HG03432 (cell line): Measurements from ENCODE around the gene MAP4K5.

Experiments used
- ATAC-seq: cut with Tn5 transposase; IDR thresholded peaks from one replicate; pipeline ENCODE4 v1.9.1; 2021; ENCODE audit warnings: mild to moderate bottlenecking, moderate library complexity; ENCODE audit not compliant: unreplicated experiment

MAP4K5 gene

GRCh38 chr14:50479041-50479440 lies 53.3 kb downstream of the MAP4K5 start:
- ATAC-seq, result no peak

- no peak for ATAC-seq
Observed at GRCh38 chr14:50477760-50478159, 54.6 kb downstream of the MAP4K5 start.

GRCh38 chr14:50476134-50476533 lies 56.2 kb downstream of the MAP4K5 start:
- no peak for ATAC-seq

- no peak for ATAC-seq
Observed at GRCh38 chr14:50475460-50475859, 56.9 kb downstream of the MAP4K5 start.

GRCh38 chr14:50471838-50472465 lies 60.4 kb downstream of the MAP4K5 start:
- no peak for ATAC-seq

- ATAC-seq, result no peak
Observed at GRCh38 chr14:50469982-50470381, 62.4 kb downstream of the MAP4K5 start.

GRCh38 chr14:50462111-50462510 lies 70.3 kb downstream of the MAP4K5 start:
- no peak for ATAC-seq

- ATAC-seq, result no peak
Observed at GRCh38 chr14:50453869-50454268, 78.5 kb downstream of the MAP4K5 start.

GRCh38 chr14:50452979-50453705 lies 79.2 kb downstream of the MAP4K5 start:
- no peak for ATAC-seq

- no peak for ATAC-seq
Observed at GRCh38 chr14:50452296-50452695, 80.1 kb downstream of the MAP4K5 start.

- no peak for ATAC-seq
Observed at GRCh38 chr14:50451854-50452253, 80.5 kb downstream of the MAP4K5 start.

- ATAC-seq, result no peak
Observed at GRCh38 chr14:50447461-50447860, 84.9 kb downstream of the MAP4K5 start.

GRCh38 chr14:50434528-50434927 lies 97.8 kb downstream of the MAP4K5 start:
- ATAC-seq, result no peak

GRCh38 chr14:50432131-50432530 lies 100.2 kb downstream of the MAP4K5 start:
- ATAC-seq, result no peak

GRCh38 chr14:50425816-50426215 lies 106.6 kb downstream of the MAP4K5 start:
- no peak for ATAC-seq

GRCh38 chr14:50425105-50425504 lies 107.3 kb downstream of the MAP4K5 start:
- no peak for ATAC-seq

GRCh38 chr14:50423529-50423928 lies 108.8 kb downstream of the MAP4K5 start:
- ATAC-seq, result no peak

GRCh38 chr14:50421499-50421898 lies 110.9 kb downstream of the MAP4K5 start:
- ATAC-seq, result no peak

GRCh38 chr14:50417853-50418252 lies 114.5 kb downstream of the MAP4K5 start:
- ATAC-seq, result no peak

- no peak for ATAC-seq
Observed at GRCh38 chr14:50410921-50411320, 121.4 kb downstream of the MAP4K5 start.

- no peak for ATAC-seq
Observed at GRCh38 chr14:50410071-50410470, 122.3 kb downstream of the MAP4K5 start.

GRCh38 chr14:50407111-50407812 lies 125.1 kb downstream of the MAP4K5 start:
- no peak for ATAC-seq
